SU-DHL-6 (cell line): ENCODE results near the gene SPAG9.

Source experiments
- EZH2phosphoT487 ChIP-seq: fragments of 200-600 bp; sonication (generic), shearing (Covaris generic); conservative IDR thresholded peaks from 2 replicates; pipeline ENCODE4 v1.6.1; 2018; ENCODE audit warnings: mild to moderate bottlenecking, antibody characterized with exemption, low read length, moderate library complexity, mixed read lengths
- TF ChIP-seq, protein P1 (sequence below): fragments of 200-600 bp; sonication (generic); IDR thresholded peaks from one replicate; pipeline ENCODE4 v1.5.1; 2017; ENCODE audit warnings: antibody characterized with exemption, mild to moderate bottlenecking, low read length, moderate library complexity; ENCODE audit not compliant: insufficient read depth, poor library complexity, severe bottlenecking

DNA sequence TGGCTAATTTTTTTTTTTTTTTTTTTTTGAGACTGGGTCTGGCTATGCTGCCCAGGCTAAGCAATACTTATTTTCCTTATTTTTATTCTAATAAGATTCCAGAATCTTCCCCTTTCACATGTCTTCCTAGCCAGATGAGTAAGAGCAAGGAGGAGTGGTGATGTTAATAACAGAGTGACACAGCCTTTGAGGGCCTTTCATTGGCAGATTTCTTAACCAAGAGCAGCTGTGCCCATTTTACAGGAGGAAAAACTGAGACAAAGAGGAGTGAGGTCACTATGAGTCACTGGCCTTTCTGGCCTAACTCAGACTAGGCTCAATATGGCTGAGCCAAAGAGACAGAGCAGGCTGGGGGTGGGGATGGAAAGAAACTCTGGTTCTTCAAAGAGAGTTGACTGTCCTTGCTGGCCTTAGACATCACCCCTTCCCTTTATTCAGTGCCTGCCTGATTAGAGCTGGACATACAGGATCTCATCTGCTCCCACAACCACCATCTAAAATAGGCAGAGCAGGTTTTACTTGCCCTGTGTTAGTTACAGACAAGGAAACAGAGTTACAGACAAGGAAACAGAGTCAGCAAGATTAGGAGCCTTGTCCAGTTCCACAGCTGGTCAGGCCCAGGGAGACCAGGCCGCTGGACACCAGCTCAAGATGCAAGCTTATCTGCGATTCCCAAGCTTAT is 204.5 kb downstream of the SPAG9 start:
- TF ChIP-seq, protein P1, sequence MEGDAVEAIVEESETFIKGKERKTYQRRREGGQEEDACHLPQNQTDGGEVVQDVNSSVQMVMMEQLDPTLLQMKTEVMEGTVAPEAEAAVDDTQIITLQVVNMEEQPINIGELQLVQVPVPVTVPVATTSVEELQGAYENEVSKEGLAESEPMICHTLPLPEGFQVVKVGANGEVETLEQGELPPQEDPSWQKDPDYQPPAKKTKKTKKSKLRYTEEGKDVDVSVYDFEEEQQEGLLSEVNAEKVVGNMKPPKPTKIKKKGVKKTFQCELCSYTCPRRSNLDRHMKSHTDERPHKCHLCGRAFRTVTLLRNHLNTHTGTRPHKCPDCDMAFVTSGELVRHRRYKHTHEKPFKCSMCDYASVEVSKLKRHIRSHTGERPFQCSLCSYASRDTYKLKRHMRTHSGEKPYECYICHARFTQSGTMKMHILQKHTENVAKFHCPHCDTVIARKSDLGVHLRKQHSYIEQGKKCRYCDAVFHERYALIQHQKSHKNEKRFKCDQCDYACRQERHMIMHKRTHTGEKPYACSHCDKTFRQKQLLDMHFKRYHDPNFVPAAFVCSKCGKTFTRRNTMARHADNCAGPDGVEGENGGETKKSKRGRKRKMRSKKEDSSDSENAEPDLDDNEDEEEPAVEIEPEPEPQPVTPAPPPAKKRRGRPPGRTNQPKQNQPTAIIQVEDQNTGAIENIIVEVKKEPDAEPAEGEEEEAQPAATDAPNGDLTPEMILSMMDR: no peak
- no peak for TF ChIP-seq EZH2phosphoT487
